M059J (cell line): ENCODE data around the gene THRSP. TPM values are rescaled to one million over a fixed set of nuclear protein-coding genes. Genes with fewer than 3 reads are reported as not detected.
A peak's percentile ranks its signal among the peaks of the same experiment; 100 is the strongest.
"Not testable (repeated sequence)": the region's sequence is repeated elsewhere in the genome, so short reads cannot be mapped to it uniquely, and the experiment has no call there.

Source experiments
- DNase-seq: peaks from one replicate; pipeline ENCODE4 v3.0.0-alpha.2; 2012; ENCODE audit warnings: low read depth
- total RNA-seq: library from RNA; depleted of rRNA; stranded (reverse); fragments of >200 nt; shearing (Covaris generic); gene quantifications from 2 replicates; pipeline ENCODE4 v1.2.3, GENCODE V29; 2014

The THRSP gene
- total RNA-seq, 1 experiment from 2014 or later: not detected

GRCh38 chr11:78039391-78039918, 24.2 kb upstream of the THRSP start:
- DNase-seq: peak; percentile 37

DNA sequence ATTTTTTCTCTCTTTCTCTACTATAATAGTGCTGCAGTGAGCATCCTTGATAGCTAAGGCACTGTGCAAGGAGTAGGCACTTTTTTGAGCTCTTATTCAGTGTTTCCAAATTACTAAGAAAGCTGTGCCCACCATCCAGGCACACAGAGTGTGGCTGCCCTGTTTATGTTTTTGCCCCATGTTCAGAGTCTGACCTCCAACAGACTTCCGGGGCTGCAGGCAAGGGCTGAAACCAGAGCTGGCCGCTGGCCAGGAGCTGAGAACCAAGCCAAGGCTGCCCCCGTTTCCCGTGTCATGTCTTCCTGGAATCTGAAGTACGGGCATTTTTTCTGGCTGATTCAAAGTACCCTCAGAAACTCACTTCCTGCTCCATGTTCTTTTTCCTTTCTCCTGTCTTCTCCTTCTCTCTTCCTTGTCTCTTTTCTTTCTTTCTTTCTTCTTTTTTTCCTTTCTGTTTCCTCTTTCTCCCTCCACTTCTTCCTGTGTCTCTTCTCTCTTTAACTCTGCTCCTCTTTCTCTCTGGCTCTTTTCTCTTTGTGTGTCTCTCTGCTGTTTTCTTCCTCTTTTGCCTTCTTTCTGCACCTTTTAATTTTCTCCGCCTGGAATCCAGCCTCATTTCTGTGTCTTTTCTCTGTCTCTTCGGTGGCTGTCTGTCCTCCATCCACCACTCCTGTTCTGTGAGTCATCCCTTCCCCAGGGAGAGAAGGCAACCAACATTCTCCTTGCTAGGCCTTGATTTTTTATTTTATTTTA, 23.6 kb upstream of the THRSP start:
- DNase-seq: peak; percentile 94

DNA sequence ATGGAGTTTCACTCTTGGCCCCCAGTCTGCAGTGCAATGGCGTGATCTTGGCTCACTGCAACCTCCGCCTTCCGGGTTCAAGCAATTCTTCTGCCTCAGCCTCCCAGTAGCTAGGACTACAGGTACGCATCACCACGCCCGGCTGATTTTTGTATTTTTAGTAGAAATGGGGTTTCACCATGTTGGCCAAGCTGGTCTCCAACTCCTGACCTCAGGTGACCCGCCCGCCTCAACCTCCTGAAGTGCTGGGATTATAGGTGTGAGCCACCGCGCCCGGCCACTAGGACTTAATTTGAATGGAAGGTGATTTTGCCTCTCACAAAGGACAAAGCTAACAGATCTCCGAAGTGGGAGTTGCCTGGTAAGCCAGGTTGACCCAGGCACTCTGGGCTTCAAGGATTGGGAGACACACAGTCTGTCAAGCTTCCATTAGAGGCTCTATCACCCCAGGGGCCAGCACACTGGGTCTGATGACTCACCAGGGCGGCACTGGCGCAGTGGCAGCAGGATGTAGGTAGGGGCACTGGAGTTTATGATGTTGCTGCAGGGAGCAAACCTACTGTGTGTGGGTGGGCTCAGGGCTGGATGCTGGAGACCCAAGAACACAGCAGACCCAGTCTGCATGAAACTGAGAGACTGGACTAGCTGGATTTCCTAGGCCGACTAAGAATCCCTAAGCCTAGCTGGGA, 22.8 kb upstream of the THRSP start:
- peak; percentile 80 for DNase-seq

DNA sequence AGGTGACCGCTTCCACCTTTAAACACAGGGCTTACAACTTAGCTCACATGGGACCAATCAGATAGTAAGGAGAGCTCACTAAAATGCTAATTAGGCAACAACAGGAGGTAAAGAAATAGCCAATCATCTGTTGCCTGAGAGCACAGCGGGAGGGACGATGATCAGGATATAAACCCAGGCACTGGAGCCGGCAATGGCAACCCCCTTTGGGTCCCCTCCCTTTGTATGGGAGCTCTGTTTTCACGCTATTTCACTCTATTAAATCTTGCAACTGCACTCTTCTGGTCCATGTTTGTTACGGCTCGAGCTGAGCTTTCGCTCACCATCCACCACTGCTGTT, 22.3 kb upstream of the THRSP start:
- not testable (repeated sequence) for DNase-seq

GRCh38 chr11:78041843-78042440, 21.7 kb upstream of the THRSP start:
- no peak for DNase-seq

GRCh38 chr11:78044706-78045105, 19.0 kb upstream of the THRSP start:
- no peak for DNase-seq

- peak; percentile 67 for DNase-seq
Measured at GRCh38 chr11:78045851-78046485, 17.7 kb upstream of the THRSP start.

DNA sequence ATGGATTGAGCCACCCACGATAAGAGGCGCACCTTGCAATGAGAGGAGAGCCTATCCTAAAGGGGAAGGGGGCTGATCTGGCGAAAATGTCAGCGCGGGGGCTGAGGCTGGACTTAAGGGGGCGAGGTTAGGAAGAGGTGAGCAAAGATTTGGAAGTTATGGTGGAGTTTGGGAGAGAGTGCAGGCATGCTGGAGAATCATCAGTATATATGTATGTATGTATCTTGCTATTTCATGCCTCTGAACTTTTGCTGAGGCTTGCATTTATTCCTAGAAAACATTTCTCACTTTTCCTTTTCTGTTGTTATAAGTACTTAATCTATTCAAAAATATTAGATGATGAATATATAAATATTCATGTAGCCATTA, 17.2 kb upstream of the THRSP start:
- no peak for DNase-seq

DNA sequence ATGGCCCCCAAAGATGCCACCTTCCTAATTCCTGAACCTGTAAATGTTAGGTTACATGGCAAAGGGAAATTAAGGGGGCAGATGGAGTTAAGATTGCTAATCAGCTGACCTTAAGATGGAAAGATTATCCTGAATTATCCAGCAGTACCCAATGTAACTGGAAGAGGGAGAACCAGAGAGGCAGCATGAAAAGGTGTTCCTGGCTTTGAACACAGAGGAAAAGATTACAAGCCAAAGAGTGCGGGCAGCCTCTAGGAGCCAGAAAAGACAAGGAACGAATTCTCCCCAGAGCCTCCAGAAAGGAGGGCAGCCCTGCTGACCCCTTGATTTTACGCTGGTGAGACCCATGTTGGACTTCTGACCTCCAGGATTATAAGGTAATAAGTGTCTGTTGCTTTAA, 15.1 kb upstream of the THRSP start:
- DNase-seq: no peak

DNA sequence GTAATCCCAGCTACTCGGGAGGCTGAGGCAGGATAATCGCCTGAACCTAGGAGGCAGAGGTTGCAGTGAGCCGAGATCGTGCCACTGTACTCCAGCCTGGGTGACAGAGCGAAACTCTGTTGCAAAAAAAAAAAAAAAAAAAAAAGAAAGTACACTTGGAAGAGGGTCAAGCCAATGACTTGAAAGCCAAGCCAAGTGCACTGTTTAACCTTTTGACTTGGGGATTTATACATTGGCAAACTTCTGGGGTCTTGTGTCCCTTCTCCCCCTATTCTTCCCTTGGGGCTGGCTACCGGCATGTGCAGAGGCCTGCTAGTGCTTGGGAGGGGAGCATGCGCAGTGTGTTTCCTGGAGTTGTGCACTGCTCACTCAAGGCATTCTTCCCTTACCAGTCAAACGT, 14.3 kb upstream of the THRSP start:
- DNase-seq: no peak

GRCh38 chr11:78050964-78051831, 12.5 kb upstream of the THRSP start:
- peak; percentile 92 for DNase-seq

GRCh38 chr11:78054971-78055370, 8.7 kb upstream of the THRSP start:
- no peak for DNase-seq

GRCh38 chr11:78056093-78056492, 7.6 kb upstream of the THRSP start:
- DNase-seq: no peak

GRCh38 chr11:78057462-78058055, 6.1 kb upstream of the THRSP start:
- DNase-seq: no peak

- DNase-seq: not testable (repeated sequence)
Measured at GRCh38 chr11:78059749-78060328, 3.8 kb upstream of the THRSP start.

GRCh38 chr11:78060533-78060932, 3.1 kb upstream of the THRSP start:
- no peak for DNase-seq

DNA sequence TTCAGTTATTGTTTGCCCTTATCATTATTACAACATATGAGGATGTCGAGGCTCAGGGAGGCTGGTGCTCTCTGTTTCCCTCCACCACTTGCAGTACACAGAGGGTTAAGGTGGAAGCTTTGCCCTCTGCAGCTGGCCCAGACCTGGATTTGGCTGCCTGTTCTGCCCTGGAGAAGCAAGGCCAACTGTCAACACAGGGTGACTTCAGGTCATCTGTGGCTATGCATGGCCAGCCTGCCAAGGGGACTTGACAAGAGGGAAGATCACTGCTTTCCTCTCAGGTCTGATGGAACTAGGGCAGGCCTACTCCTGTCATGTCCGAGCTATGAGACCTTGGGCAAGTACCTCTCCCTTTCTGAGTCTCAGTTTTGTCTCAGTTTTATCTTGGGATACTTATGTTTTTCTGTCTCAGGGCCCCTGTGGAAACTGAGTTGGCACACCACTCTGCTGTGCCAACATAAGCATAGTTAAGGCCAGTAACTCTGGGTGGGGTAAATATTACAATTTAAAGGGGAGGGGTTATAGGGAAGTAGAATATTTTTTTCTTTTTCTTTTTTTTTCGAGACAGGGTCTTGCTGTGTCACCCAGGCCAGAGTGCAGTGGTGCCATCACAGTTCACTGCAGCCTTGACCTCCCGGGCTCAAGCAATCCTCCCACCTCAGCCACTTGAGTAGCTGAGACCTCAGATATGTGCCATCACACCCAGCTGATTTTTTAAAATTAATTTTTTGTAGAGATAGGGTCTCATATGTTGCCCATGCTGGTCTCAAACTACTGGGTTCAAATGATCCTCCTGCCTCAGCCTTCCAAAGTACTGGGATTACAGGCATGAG, 2.4 kb upstream of the THRSP start:
- DNase-seq: no peak

DNA sequence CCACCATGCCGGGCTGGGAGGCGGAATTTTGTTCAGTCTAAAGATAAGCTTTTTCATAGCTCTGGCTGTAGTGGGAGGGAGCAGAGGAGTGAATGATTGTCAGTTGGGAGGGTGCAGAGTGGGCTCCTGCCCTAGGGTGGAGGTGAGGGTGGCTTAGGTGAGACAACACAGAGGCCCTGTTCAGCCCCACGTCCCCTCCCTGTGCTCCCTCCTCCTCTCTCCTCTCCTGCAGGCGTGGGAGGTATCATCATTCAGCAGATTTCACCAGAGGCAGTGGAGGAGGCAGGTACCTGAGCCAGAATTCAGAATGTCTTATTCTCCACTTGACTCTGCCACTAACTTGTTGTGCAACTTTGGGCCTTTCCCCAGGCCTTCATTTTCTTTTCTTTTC, 1.7 kb upstream of the THRSP start:
- DNase-seq: no peak

GRCh38 chr11:78062671-78063070, 990 bp upstream of the THRSP start:
- no peak for DNase-seq

- no peak for DNase-seq
Measured at GRCh38 chr11:78065203-78065602, 1.5 kb downstream of the THRSP start.
